D721Med (cell line): Measurements from ENCODE around the gene MDFIC.

Experiments
- DNase-seq: peaks from one replicate; pipeline ENCODE4 v3.0.0; 2011; ENCODE audit warnings: low spot score; ENCODE audit not compliant: insufficient read length
- FAIRE-seq: peaks from 2 replicates; lab custom pipeline; 2011; peaks lifted over from hg19 to GRCh38; lab: Jason Lieb, UNC
- TF ChIP-seq, protein P1 (sequence below): IDR thresholded peaks from 2 replicates; pipeline ENCODE4 v1.5.1; 2012; ENCODE audit warnings: mild to moderate bottlenecking, control low read depth; ENCODE audit not compliant: insufficient read depth; ENCODE audit errors: missing control alignments

The MDFIC gene

DNA sequence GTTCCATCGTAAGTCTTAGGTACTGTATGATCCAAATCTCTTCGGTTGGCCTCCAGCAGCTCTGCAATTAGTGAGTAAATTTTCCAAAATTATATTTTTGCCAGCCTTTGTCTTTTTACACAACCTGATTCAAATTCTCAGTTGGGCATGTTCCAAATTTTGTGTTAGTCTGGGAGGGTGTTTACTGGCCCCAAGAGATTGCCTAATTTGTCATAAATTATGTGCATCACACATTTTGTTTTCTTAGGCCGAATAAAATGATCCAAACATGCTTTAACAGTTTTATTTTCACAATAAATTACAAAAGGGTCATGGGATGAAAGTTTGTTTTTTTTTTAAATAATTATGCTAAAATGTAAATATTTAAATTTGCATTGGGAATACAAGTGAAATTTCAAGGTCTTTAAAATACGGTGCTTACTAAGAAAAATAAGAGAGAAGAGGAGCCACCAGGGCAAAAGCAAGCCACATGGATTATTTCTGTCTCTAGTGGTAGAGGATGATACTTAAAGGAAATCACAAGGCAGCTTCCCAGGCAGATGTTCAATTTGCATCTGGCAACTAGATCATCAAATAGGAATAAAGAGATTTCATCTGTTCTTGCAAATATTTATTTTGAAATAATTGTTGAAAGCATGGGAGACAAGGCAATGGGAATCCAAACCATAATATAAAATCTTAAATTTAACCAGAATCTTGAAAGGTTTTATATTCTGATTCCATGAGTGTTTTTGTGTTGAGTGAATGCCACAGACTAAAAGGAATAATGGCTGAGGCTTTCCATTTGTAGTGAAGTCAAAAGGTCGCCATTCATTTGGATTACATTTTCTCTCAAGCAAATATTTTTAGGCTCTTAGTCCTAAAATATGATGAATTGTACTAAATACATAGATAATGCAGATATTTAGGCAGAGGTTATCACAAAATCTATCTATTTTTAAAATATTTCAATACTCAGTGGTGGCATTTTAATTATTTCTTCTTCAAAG lies 111.1 kb downstream of the MDFIC start:
- TF ChIP-seq, protein P1, sequence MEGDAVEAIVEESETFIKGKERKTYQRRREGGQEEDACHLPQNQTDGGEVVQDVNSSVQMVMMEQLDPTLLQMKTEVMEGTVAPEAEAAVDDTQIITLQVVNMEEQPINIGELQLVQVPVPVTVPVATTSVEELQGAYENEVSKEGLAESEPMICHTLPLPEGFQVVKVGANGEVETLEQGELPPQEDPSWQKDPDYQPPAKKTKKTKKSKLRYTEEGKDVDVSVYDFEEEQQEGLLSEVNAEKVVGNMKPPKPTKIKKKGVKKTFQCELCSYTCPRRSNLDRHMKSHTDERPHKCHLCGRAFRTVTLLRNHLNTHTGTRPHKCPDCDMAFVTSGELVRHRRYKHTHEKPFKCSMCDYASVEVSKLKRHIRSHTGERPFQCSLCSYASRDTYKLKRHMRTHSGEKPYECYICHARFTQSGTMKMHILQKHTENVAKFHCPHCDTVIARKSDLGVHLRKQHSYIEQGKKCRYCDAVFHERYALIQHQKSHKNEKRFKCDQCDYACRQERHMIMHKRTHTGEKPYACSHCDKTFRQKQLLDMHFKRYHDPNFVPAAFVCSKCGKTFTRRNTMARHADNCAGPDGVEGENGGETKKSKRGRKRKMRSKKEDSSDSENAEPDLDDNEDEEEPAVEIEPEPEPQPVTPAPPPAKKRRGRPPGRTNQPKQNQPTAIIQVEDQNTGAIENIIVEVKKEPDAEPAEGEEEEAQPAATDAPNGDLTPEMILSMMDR: no peak
- no peak for DNase-seq
- no peak for FAIRE-seq

DNA sequence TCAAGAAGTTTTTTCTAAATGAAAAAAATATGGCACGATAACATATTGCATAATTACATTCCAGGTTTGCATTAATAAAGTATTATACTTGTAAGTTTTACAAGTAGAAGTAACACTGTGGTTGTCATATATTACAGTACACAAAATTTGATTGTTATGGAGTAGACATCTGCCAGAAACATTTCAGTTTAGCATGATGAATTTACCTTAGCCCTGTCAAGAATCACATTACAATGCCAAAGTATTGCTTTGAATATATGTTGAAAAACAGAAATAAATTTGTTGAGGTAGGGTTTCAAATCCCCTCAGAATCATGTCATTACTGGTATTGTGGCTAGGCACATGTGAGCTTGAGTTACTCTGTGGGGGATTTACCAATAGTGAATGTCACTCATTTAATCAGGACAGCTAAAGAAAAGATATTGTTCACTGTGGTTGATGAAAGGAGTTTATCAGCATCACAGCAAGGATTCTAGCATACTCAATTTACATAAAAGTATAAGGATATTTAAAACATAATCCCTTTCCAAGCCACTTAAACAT lies 112.1 kb downstream of the MDFIC start:
- DNase-seq (no peak), FAIRE-seq (no peak)
- TF ChIP-seq, protein P1: no peak

DNA sequence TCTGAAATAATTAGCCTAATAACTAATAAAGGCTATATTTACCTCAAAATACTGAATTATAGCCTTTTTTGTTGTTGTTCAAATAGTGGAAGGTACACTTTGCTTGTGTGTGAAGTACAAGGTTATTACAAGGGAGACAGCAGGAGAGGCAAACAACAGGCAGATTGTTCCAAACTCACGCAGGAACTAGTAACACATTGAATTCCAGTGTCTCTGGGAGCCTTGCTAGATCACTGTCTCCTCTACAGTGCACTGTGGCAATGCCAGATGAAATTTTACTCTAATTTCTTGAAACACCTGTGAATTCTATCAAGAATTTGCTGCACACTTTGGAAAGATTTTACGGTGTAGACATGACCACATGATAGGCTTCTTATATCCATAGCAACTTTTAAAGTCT lies 112.6 kb downstream of the MDFIC start:
- FAIRE-seq (no peak), DNase-seq (no peak)
- TF ChIP-seq, protein P1: no peak

DNA sequence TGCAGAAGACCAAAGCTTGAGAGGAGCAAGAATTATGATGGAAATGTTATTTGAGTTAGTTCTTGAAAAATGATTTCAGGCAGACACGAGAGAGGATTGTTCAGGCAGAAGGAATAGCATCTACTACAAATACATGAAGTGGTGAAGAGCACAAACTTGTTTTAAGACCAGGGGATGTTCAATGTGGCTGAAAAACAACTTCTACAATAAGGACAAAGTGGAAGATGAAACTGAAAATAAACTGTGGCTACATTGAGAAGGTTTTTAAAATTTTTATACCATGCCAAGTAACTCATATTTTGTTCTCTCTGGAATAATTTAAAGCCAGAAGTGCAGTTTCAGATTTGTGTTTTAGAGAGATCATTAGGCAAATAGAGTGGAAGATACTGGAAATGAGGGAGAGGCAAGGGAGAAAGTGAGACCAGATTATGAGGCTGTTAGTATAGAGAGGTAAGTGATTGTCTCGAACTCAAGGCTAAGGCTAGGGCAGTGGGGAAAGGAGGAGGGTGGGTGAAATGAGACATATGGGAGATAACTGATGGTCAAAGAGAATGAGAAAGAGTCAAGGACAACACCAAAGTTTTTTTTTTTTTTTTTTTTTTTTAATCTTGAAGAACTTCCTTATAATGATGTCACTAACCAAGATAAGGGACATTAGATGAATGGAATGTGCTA lies 115.4 kb downstream of the MDFIC start:
- DNase-seq: no peak
- FAIRE-seq: no peak
- TF ChIP-seq, protein P1: no peak

DNA sequence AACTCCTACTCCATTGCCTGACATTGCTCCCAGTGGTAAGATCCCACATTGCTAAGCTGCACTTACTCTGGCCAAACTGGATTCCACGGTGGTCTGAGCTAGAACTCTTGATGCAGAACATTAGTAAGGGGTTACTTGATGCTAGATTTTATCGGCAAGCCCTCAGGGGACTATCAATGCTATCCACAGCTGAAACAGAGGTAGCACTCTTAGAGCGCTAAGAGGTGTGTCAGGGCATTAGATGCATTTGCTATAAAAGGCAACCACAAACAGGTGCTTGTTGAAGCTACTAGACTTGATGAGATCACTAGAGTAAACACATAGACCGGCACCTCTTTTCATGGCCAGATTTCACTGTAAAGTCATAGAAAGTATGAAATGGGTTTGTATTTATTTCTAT lies 116.3 kb downstream of the MDFIC start:
- no peak for FAIRE-seq
- no peak for DNase-seq
- TF ChIP-seq, protein P1: no peak

DNA sequence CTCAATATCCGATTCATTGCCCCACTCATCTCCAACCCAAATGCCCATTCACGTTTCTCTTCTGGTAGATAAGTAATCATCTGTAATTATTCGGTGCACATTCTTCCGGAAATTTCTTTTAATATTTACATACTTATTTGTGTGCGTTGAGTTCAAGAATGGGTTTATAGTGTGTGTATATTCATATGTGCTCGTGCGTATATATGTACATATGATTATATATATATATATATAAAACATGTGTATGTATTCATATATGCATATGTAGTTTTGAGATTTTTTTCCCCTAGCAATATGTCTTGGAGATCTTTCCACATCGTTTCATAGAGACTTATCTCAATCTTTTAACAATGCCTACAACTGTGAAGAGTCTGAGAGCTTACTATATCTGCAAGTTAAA lies 118.2 kb downstream of the MDFIC start:
- TF ChIP-seq, protein P1: no peak
- DNase-seq (no peak), FAIRE-seq (no peak)

DNA sequence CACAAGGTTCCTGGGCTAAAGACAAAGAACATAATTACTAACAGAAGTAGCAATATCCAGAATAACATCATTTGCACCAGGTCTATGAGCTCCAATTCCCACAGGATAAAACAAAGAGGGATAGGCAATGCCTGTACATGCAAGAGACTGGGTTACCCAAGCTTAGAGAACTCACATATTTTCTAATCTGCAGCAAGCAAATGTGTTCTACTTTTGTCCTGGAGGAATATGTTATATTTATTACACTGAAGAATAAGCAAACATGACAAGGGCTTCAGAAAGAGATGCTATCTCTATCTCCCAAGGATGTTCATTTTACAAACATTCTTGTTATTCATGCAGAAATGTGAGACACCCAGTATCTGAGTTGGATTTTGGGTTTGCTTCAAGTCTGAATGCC lies 118.6 kb downstream of the MDFIC start:
- DNase-seq (no peak), FAIRE-seq (no peak)
- TF ChIP-seq, protein P1: no peak
